GM12891 (cell line): ENCODE results near the gene CDC25B.

Experiments
- PAX5 ChIP-seq: IDR thresholded peaks from 2 replicates; pipeline ENCODE4 v1.6.1; 2011; ENCODE audit warnings: low read length, moderate library complexity, mild to moderate bottlenecking; ENCODE audit not compliant: insufficient read depth, severe bottlenecking
- POLR2A ChIP-seq: IDR thresholded peaks from 2 replicates; pipeline ENCODE4 v1.6.1; 2011; ENCODE audit warnings: low read depth, low read length, control low read depth
- POLR2AphosphoS5 ChIP-seq: IDR thresholded peaks from 2 replicates; pipeline ENCODE4 v1.6.1; 2011; ENCODE audit warnings: low read depth, low read length, control low read depth
- POU2F2 ChIP-seq: IDR thresholded peaks from 2 replicates; pipeline ENCODE4 v1.6.1; 2011; ENCODE audit warnings: low read depth, mild to moderate bottlenecking, control low read depth, low read length, moderate library complexity
- SPI1 ChIP-seq: IDR thresholded peaks from 2 replicates; pipeline ENCODE4 v1.6.1; 2011; ENCODE audit warnings: low read depth, low read length, control low read depth
- TAF1 ChIP-seq: IDR thresholded peaks from 2 replicates; pipeline ENCODE4 v1.6.1; 2011; ENCODE audit warnings: low read depth, low read length, control low read depth

GRCh38 chr20:3767110-3767426 lies 29.0 kb upstream of the CDC25B start:
- TF ChIP-seq POLR2AphosphoS5 (no peak), TAF1 (no peak), POLR2A (no peak), PAX5 (no peak), SPI1 (no peak), POU2F2 (no peak)
